NCI-H2227 treated with DMSO at 0.1 percent for 48 hours (cell line): ENCODE measurements around the gene NCKAP5.
A peak's percentile ranks its signal among the peaks of the same experiment; 100 is the strongest.

Experiments
- DNase-seq: peaks from one replicate; lab custom pipeline; 2025; lab: John Stamatoyannopoulos, UW

Gene NCKAP5

DNA sequence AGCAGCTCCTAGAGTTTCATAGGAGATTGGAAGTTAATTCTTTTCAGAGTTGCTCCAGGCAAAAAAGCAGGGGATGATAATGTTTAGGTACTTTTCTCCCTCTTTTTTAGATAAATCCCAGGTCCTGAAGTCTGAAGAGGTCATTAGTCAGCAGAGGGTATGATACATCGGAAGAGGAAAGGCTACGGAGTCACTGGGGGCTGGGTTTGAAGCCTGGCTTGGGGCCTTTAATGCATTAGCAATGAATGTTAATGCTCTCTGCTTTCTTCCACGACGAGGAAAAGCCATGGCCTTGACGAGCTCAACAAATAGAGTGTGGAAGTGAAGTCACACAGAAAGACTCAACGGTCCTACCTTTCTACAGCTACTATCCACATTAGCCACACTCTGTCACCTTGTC, 235.1 kb downstream of the NCKAP5 start:
- DNase-seq = no peak

DNA sequence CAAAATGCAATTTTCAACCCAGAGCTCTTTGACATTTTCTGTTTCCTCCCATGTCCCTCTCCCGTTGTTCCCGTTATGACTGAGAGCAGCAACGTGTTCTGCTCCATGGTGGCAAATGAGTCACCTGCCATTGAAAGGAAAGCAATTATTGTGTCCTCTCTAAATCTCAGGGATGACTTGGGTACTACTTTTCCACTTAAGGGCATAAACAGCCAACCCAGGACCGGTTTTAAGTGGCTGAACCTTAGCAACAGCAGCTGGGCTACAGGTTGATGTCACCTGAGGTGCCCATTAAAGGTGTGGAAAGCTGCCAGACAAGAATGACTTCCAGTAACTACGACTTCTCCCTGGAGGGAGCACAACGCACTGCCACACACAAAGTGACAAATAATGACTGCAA, 236.8 kb downstream of the NCKAP5 start:
- peak; percentile 34 for DNase-seq

GRCh38 chr2:133326652-133327397, 241.4 kb downstream of the NCKAP5 start:
- peak; percentile 73 for DNase-seq

DNA sequence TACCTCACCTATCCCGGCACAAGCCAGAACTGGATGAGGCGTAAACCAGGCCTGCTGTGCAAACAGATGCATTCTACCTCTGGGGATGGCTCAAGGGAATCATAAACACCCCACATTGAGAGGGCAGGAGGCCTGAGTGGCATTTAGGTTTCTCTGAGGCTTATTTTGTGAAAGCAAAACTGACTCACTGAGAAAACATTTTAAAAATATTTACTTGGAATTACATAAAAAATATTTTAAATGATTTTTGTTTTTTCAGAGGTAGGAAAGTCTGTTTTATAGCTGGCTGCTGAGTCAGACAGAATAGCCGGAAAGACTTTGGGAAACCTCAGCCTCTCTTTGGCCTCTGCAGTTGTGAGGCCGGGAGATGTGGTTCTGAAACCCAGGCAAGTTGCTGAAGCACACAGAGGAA, 244.1 kb downstream of the NCKAP5 start:
- DNase-seq = no peak

GRCh38 chr2:133322909-133323308, 245.4 kb downstream of the NCKAP5 start:
- DNase-seq = no peak

GRCh38 chr2:133317178-133317577, 251.1 kb downstream of the NCKAP5 start:
- no peak for DNase-seq

- no peak for DNase-seq
Measured at GRCh38 chr2:133316557-133316956, 251.7 kb downstream of the NCKAP5 start.

DNA sequence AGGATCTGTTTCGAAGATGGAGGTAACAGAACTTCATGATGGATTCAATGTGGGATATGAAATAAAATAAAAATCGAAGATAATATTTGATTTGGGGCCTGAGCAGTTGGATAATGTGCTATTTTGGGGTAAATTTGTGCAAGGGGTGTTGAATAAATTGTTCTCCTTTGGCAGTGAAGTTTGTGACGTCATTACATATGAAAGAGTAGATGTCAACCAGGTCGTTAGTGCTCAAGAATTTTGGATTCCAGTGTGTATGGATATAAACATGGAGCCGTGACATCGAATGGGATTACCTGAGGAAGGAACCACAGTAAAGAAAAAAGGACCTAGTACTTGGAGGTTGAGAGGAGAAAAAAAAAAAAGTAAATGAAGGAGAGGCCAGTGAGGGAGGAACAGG, 253.0 kb downstream of the NCKAP5 start:
- no peak for DNase-seq

GRCh38 chr2:133314795-133315194, 253.5 kb downstream of the NCKAP5 start:
- no peak for DNase-seq

DNA sequence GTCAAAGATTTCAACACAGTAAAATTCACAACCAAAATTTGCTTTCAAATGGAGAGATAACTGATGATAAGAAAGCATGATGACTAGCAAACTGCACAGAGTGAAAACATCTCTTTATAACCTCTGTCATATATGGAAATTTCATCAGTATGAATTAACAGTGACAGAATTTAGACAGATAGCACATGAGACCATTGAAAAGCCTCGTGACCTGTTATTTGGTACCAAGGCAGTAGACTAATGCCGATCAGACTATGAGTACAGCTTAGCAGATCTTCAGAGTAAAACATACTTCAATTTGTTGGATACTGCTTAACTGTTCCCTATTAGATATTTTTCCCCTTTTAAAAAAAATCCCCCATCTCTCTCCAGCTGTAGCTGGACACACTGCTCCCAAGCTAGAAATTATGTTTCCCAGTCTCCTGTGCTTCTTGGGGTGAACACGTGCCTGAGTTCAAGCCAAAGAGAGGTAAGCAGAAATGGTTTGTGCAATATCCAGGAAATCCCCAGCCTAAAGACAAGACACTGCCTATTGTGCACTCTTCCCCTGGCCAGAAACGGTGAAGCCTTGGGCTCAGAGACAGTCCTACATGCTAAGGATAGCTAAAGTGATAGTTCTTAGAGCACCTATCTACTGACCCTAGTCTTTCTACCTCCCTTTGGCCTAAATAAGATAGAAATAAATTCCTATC, 256.1 kb downstream of the NCKAP5 start:
- DNase-seq = no peak

- DNase-seq = no peak
Measured at GRCh38 chr2:133306236-133306635, 262.0 kb downstream of the NCKAP5 start.

DNA sequence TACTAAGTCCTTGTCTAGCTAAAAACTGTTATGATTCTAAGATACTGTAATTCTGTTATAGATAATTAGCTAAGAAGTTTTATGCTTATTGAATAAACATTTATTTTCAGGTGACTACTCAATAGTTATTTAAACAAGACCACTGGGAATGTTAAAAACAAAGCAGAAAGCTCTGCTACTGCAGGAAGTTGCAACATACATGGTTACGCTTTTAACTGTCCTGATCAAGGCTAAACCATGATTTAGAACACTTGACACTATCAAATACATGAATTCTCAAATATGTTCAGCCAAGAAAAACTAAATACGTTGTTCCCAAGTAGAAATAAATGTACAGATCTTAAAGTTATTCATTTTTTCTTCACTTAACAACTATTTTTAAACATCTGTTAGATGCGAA, 263.9 kb downstream of the NCKAP5 start:
- DNase-seq = no peak

GRCh38 chr2:133303150-133303549, 265.1 kb downstream of the NCKAP5 start:
- no peak for DNase-seq

GRCh38 chr2:133296401-133296800, 271.9 kb downstream of the NCKAP5 start:
- no peak for DNase-seq

DNA sequence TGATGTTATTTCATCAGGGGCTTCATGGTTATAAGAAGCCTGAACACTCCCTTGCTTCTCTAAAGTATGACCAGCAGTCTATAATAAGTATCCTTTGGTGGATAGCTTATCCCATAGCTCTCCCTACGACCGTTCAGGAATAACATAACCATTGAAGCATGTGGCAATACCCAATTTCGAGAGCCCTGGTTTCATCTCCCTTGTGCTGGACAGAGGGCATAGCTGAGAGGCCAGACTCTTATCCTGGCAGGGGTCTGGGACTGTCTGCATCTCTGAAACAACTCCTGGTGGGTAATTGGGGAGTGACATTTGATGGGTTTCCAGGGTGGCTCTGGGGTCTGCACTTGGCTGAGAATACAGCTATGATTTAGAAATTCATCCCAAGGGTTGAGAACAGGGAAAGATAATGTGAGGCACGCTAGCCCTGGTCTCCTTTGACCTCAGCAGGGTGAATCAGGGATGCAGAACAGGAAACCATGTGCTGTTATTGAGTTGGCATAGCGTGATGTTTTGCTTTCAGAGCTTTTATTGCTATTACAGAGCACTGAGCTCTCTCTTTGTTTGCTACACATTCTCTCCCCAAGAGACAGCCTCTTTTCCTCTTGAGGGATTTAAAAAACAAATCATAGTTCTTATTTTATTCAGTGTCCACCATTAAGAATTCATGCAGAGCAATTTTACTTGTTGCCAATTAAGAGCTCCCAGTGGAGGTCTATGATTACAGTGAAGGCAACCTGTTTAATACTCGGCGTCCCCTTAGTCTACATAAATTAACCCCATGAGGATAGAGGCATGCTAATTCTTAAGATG, 274.5 kb downstream of the NCKAP5 start:
- peak; percentile 91 for DNase-seq

GRCh38 chr2:133292259-133292658, 276.0 kb downstream of the NCKAP5 start:
- DNase-seq = peak; percentile 47

- no peak for DNase-seq
Measured at GRCh38 chr2:133287709-133288108, 280.6 kb downstream of the NCKAP5 start.

DNA sequence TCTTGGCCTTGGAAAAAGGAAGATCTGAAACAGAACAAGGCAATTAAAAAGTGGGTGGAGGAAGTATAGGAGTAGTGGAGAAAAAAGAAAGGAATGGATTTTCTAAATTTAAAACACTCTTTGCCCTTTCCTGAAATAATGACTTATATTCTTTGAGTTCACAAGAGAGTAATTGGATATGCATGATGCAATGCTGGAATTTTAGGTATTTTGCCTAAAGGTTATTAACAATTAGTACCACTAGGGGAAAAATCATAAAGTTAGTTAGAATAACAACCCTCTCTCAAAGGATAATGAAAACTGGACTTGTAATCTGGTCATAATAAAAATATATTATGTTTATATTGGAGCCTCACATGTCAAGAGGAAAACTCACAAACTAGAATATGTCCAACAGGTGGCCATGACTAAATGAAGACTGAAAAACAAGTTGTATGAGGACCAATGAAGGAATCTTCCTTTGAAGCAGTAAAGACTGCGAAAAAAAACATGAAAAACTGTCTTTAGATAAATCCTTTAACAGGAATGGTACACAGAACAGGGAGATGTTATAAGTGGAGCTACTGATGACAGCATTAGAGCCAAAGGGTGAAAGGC, 281.8 kb downstream of the NCKAP5 start:
- DNase-seq = no peak

- no peak for DNase-seq
Measured at GRCh38 chr2:133273031-133273430, 295.2 kb downstream of the NCKAP5 start.

DNA sequence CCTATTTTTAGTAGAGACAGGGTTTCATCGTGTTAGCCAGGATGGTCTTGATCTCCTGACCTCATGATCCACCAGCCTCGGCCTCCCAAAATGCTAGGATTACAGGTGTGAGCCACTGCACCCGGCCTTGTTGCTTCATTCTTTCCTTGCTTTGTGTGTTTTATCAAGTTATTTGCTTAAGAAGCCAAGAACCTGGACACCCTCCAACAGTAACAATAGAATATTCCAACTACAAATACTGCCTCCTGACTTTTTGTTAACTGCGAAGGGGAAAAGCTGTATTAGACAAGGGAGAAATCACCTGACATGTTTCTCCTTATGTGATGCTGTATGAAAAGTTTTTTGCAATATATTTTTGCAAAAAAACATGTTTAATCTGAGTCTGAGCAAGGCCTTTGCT, 297.2 kb downstream of the NCKAP5 start:
- DNase-seq = no peak

DNA sequence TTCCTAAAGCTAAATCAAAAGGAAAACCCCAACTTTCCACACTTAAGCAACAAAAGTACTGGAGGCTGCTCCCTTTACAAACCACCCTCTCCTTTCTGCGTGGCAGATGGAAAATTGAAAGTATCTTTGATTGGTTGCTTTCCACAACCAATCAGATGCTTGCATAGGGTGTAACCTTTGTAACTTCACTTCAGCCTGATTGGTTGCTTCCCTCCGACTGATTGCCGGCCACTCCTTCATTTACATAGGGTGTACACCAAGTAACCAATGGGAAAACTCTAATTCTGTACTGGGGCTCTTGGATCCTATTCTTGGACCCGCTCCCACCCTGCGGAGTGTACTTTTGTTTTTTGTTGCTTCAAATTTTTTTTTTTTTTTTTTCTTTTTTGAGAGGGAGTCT, 297.7 kb downstream of the NCKAP5 start:
- DNase-seq = no peak

DNA sequence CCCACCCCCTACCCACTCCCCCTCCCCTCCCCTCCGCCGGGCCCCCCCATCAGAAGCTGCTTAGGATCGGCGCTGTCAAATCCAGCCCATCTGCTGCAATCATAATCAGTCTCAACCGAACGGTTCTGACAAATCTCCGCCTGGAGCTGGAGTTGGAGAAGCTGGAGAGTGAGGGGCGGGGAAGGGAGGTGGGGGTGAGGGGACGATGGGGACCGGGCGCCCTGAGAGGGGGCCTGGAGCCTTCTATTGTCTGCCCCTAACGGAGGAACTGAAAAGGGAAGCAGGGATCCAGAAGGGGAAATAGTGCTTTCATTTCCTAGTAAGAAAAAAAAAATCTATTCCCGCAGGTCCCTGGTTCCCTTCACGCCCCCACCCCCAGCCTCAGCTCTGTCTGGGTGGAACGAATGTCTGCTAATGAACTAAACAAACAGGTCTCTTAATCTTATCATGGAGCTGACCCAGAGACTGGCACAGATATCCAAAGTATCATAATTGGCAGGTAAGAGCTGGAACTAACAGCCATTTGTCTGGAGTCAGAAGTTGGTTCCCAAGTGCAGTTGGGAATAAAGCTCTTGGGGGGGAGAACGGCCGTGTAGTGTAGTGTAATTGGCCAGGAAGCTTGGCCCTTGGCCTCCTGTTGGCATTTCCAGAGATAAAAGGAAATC, 301.2 kb downstream of the NCKAP5 start:
- DNase-seq = no peak
